AG09309 (cell line): Measurements from ENCODE around the gene MYOZ2.

Source experiments
- DNase-seq: peaks from one replicate; pipeline ENCODE4 v3.0.0-alpha.2; 2010; ENCODE audit warnings: low read depth
- H3K4me3 ChIP-seq: 2 replicates; pipeline ENCODE4 v1.5.1; 2011; ENCODE audit warnings: mild to moderate bottlenecking, low read depth, low read length, moderate library complexity; ENCODE audit not compliant: control insufficient read depth
- TF ChIP-seq, protein P1 (sequence below): IDR thresholded peaks from 2 replicates; pipeline ENCODE4 v1.5.1; 2011; ENCODE audit warnings: mild to moderate bottlenecking, low read depth, low read length, inconsistent platforms; ENCODE audit not compliant: insufficient read depth, control insufficient read depth; ENCODE audit errors: missing control alignments

The MYOZ2 gene

DNA sequence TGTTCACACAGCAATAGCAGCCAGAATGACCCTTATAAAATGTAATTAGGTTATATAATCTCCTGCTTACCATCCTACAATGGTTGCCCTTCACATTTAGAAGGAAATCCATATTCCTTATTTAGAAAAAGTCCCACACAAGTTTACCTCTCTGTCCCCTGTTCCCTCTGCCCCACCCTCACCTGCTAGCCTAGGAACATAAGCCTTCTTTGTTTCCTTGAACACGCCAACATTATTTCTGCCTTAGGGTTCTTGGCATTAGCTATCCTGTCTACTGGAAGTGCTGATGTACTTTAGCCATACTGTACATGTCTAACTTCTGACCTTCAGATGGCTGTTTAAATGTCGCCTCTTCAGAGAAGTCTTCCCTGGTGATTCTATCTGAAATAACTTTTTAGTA, 48.5 kb downstream of the MYOZ2 start:
- no peak for DNase-seq
- no peak overlapping the region for H3K4me3 ChIP-seq
- TF ChIP-seq, protein P1, sequence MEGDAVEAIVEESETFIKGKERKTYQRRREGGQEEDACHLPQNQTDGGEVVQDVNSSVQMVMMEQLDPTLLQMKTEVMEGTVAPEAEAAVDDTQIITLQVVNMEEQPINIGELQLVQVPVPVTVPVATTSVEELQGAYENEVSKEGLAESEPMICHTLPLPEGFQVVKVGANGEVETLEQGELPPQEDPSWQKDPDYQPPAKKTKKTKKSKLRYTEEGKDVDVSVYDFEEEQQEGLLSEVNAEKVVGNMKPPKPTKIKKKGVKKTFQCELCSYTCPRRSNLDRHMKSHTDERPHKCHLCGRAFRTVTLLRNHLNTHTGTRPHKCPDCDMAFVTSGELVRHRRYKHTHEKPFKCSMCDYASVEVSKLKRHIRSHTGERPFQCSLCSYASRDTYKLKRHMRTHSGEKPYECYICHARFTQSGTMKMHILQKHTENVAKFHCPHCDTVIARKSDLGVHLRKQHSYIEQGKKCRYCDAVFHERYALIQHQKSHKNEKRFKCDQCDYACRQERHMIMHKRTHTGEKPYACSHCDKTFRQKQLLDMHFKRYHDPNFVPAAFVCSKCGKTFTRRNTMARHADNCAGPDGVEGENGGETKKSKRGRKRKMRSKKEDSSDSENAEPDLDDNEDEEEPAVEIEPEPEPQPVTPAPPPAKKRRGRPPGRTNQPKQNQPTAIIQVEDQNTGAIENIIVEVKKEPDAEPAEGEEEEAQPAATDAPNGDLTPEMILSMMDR: no peak

DNA sequence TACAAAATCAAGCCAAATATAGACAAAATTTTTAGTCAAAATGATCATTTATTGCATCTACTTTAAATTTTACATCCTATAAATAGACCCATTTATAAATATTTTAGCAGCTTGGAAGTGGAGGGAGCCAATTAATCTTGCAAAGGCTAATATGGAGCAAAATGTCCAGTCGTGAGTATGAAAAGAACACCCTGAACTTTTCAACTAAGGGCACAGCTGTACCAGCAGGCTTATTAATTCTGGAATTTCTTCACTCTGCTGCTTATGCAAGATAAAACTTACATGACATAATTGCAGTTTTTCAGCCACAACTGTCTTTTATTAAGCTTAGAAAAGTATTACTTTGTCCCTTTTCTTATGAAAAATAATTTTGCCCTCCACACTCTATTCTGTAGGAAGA, 54.0 kb downstream of the MYOZ2 start:
- no peak overlapping the region for H3K4me3 ChIP-seq
- TF ChIP-seq, protein P1: no peak
- no peak for DNase-seq

DNA sequence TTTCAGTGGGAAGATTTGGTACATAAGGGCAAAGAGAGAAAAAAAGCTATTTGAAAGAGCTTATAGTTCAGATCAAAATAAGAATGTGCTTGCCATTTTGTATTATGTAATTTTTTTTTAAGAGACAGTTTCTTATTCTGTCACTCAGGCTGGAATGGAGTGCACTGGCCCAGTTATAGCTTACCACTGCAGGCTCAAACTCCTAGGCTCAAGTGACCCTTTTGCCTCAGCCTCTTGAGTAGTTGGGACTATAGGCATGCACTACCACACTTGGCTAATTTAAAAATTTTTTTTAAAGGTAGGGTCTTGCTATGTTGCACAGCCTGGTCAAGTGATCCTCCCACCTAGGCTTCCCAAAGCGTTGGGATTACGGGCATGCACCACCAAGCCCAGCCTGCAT, 54.7 kb downstream of the MYOZ2 start:
- no peak for DNase-seq
- no peak overlapping the region for H3K4me3 ChIP-seq
- TF ChIP-seq, protein P1: no peak

DNA sequence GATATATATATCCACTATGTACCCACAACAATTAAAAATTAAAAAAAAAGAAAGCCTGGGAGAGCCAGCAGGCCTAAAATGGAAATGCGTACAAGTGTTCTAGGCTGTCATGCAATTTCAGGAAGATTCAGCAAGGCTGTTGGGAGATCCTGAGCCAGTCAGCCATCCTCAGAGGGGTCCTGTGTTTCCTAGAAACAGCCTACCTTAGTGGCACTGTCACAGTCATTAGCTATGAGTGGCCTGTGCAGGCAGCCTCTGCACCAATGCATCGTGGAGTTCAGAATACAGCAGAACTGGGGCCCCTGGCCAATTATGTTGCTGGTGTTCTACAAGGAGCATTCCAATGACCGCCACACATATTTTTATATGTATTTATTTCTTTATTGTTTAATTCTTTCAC, 55.9 kb downstream of the MYOZ2 start:
- DNase-seq: no peak
- no peak overlapping the region for H3K4me3 ChIP-seq
- TF ChIP-seq, protein P1: no peak

DNA sequence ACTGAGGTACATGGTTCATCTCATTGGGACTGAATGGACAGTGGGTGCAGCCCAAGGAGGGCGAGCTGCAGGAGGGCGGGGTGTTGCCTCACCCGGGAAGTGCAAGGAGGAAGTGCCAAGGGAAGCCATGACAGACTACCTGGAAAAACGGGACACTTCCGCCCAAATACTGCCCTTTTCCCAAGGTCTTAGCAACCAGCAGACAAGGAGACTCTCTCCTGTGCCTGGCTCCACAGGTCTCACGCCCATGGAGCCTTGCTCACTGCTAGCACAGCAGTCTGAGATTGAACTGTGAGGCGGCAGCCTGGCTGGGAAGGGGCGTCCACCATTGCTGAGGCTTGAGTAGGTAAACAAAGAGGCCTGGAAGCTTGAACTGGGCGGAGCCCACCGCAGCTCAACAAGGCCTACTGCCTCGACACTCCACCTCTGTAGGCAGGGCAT, 62.2 kb downstream of the MYOZ2 start:
- H3K4me3 ChIP-seq: no peak overlapping the region
- TF ChIP-seq, protein P1: no peak
- no peak for DNase-seq

DNA sequence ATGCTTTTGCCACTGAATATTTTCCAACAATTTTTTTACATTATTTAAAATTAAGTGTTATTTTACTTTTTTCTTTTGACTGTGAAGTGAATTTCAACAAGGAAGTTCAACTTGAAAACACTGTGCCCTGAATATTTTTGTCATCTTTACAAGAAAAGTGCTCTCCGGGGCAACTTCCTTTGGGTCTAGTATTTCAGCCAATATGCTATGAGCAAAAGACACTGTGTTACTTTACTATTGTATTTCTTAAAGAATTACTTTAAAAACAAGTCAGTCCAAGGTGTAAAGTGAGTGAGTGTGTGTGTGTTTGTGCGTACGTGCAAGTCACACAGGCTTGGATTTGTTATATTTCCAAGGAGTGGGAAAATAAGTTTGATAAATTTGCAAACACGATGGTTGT, 69.3 kb downstream of the MYOZ2 start:
- DNase-seq: no peak
- H3K4me3 ChIP-seq: no peak overlapping the region

More for the DNA sequence above, 69.3 kb downstream of the MYOZ2 start:
- TF ChIP-seq, protein P1: no peak
